Mesendoderm (in vitro differentiated cells): ENCODE measurements around the gene PAIP2B.

Experiments used
- DNase-seq: peaks from one replicate; pipeline ENCODE4 v3.0.0; 2013
- H2AK5ac ChIP-seq: 2 replicates; pipeline ENCODE4 v1.6.1; 2013; ENCODE audit warnings: low read length, inconsistent platforms
- H2BK120ac ChIP-seq: 2 replicates; pipeline ENCODE4 v1.6.1; 2013; ENCODE audit warnings: low read depth, mild to moderate bottlenecking, low read length, moderate library complexity, mixed read lengths
- H2BK15ac ChIP-seq: replicated peaks from 2 replicates; pipeline ENCODE4 v1.6.1; 2013; ENCODE audit warnings: low read depth, mild to moderate bottlenecking, moderate library complexity
- H2BK5ac ChIP-seq: 2 replicates; pipeline ENCODE4 v1.6.1; 2013; ENCODE audit warnings: low read length, inconsistent platforms
- H3K18ac ChIP-seq: 2 replicates; pipeline ENCODE4 v1.6.1; 2013; ENCODE audit warnings: mild to moderate bottlenecking, low read length, mixed read lengths
- H3K23ac ChIP-seq: one replicate; pipeline ENCODE4 v1.6.1; 2013; ENCODE audit warnings: low read length
- H3K27ac ChIP-seq: 2 replicates; pipeline ENCODE4 v1.5.1; 2013; ENCODE audit warnings: low read depth, mild to moderate bottlenecking, inconsistent platforms, low read length, moderate library complexity
- H3K27me3 ChIP-seq: 2 replicates; pipeline ENCODE4 v1.6.1; 2013; ENCODE audit warnings: low read length, control low read depth, mild to moderate bottlenecking, inconsistent platforms; ENCODE audit not compliant: insufficient read depth, poor library complexity
- H3K36me3 ChIP-seq: 2 replicates; pipeline ENCODE4 v1.6.1; 2013; ENCODE audit warnings: low read length, inconsistent platforms; ENCODE audit not compliant: control insufficient read depth, insufficient read depth
- H3K4ac ChIP-seq: one replicate; pipeline ENCODE4 v1.6.1; 2013; ENCODE audit warnings: low read depth, mild to moderate bottlenecking, low read length, moderate library complexity
- H3K4me1 ChIP-seq: 2 replicates; pipeline ENCODE4 v1.6.1; 2013; ENCODE audit warnings: low read depth, low read length, inconsistent platforms; ENCODE audit not compliant: control insufficient read depth
- H3K4me2 ChIP-seq: 2 replicates; pipeline ENCODE4 v1.6.1; 2013; ENCODE audit warnings: low read length
- H3K4me3 ChIP-seq: 2 replicates; pipeline ENCODE4 v1.5.1; 2013; ENCODE audit warnings: mild to moderate bottlenecking, low read length
- H3K56ac ChIP-seq: one replicate; pipeline ENCODE4 v1.6.1; 2013; ENCODE audit warnings: low read length
- H3K79me1 ChIP-seq: 2 replicates; pipeline ENCODE4 v1.6.1; 2013; ENCODE audit warnings: low read length, inconsistent platforms
- H3K79me2 ChIP-seq: 2 replicates; pipeline ENCODE4 v1.6.1; 2013; ENCODE audit warnings: mild to moderate bottlenecking, low read length; ENCODE audit not compliant: control insufficient read depth, insufficient read depth
- H3K9ac ChIP-seq: 2 replicates; pipeline ENCODE4 v1.6.1; 2013; ENCODE audit warnings: low read length, inconsistent platforms
- H4K5ac ChIP-seq: one replicate; pipeline ENCODE4 v1.6.1; 2013; ENCODE audit warnings: low read length
- H4K8ac ChIP-seq: one replicate; pipeline ENCODE4 v1.6.1; 2013; ENCODE audit warnings: low read depth, mild to moderate bottlenecking, control low read depth, low read length, moderate library complexity
- WGBS: extraction: QIAGEN DNeasy Blood & Tissue Kit; methylation state at CpG from one replicate; pipeline ENCODE4 v1.1.7; 2013; ENCODE audit warnings: low lambda C conversion rate, missing lambda C conversion rate; ENCODE audit not compliant: insufficient coverage; ENCODE audit errors: extremely low coverage; 5-methylcytosine and 5-hydroxymethylcytosine counted together

Gene PAIP2B

DNA sequence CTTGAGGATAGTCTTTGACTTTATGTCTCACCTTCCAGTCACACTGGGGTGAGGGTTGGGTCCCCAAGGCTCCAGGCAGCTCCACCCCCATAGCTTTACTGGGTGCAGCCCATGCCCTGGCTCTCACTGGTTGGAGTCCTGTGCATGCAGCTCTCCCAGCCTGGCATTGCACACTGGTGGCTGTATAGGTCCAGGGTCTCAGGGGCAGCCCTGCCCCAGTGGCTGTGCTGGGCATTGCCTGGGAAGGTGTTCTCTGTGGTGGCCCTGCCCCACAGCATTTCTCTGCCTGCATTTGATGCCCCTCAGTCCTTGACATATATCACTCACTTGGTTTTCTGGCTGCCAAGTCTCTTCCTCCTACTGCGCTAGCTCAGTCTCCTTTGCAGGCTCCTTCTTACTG lies 75.3 kb downstream of the PAIP2B start:
- no peak overlapping the region for H4K8ac ChIP-seq
- no peak overlapping the region for H3K4me2 ChIP-seq
- no peak overlapping the region for H2AK5ac ChIP-seq
- H3K4me3 ChIP-seq: no peak overlapping the region
- no CpG with 5 or more reads among the region's 1 CpG for WGBS
- no peak overlapping the region for H3K4ac ChIP-seq
- DNase-seq: no peak
- no peaks in the 10 kb centered on the region for H3K79me1 ChIP-seq
- peaks cover 9% of the 10 kb centered on the region for H3K36me3 ChIP-seq
- no peak overlapping the region for H3K27ac ChIP-seq
- H3K56ac ChIP-seq: no peak overlapping the region
- no peaks in the 10 kb centered on the region for H3K4me1 ChIP-seq
- no peak overlapping the region for H3K23ac ChIP-seq
- no peak overlapping the region for H3K18ac ChIP-seq
- H3K27me3 ChIP-seq: no peaks in the 10 kb centered on the region
- H3K9ac ChIP-seq: no peak overlapping the region
- H4K5ac ChIP-seq: no peak overlapping the region
- no peak overlapping the region for H2BK120ac ChIP-seq
- H3K79me2 ChIP-seq: no peaks in the 10 kb centered on the region
- no peak overlapping the region for H2BK15ac ChIP-seq
- H2BK5ac ChIP-seq: no peak overlapping the region

DNA sequence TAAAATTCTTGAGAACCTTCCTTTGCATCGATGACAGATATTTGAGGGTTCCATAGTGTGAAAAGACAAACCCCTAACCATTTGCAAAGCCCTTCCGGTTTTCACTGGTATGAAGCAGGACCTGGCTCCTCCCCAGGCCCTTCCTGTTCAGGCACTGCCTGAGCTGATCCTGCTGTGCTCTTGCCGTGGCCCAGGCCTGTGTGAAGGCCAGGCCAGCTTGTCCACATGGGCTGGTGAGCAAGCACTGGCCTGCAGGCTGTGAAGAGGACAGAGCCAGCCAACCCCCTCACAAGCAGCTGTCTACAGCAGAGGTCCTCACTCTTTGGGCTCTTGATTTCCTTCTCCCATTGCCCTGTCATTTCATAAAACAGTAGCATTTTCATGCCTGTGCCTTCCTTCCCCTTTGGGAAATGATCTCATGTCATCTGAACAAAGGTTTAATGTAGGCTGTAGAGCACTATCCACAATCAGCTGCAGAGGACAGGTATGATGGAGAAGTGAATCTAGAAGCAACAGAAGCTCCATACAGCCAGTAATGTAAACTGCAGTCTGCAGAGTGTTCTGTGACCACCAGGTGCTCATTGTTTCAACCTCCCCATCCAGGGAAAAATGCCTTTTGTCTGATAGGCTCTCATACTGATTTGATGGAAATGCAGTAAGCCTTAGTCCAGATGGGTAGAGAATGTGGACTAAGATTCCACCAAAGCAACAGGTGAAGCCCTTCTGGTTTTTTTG lies 76.7 kb downstream of the PAIP2B start:
- Histone ChIP-seq H4K5ac (no peak overlapping the region), H3K18ac (no peak overlapping the region), H2BK5ac (no peak overlapping the region), H2BK15ac (no peak overlapping the region), H4K8ac (no peak overlapping the region), H2AK5ac (no peak overlapping the region), H3K27me3 (no peaks in the 10 kb centered on the region), H3K4me1 (no peaks in the 10 kb centered on the region), H3K36me3 (peaks cover 15% of the 10 kb centered on the region), H3K9ac (no peak overlapping the region), H3K23ac (no peak overlapping the region), H3K4ac (no peak overlapping the region), H3K56ac (no peak overlapping the region), H3K4me2 (no peak overlapping the region), H3K79me1 (no peaks in the 10 kb centered on the region), H3K4me3 (no peak overlapping the region), H3K27ac (no peak overlapping the region), H2BK120ac (no peak overlapping the region), H3K79me2 (no peaks in the 10 kb centered on the region)
- WGBS: no CpG with 5 or more reads among the region's 3 CpGs
- no peak for DNase-seq

GRCh38 chr2:71148506-71149063 lies 78.3 kb downstream of the PAIP2B start:
- no peak overlapping the region for H4K5ac ChIP-seq
- no peaks in the 10 kb centered on the region for H3K4me1 ChIP-seq
- H3K4ac ChIP-seq: no peak overlapping the region
- peaks cover 22% of the 10 kb centered on the region for H3K36me3 ChIP-seq
- no peak overlapping the region for H2BK15ac ChIP-seq
- H3K18ac ChIP-seq: no peak overlapping the region
- WGBS: no CpG with 5 or more reads among the region's 2 CpGs
- no peak overlapping the region for H3K23ac ChIP-seq
- H3K4me3 ChIP-seq: no peak overlapping the region
- no peak overlapping the region for H4K8ac ChIP-seq
- H3K79me2 ChIP-seq: no peaks in the 10 kb centered on the region
- DNase-seq: no peak
- H3K4me2 ChIP-seq: no peak overlapping the region
- H3K56ac ChIP-seq: no peak overlapping the region
- no peak overlapping the region for H2BK120ac ChIP-seq
- H2AK5ac ChIP-seq: no peak overlapping the region
- H3K79me1 ChIP-seq: no peaks in the 10 kb centered on the region
- H2BK5ac ChIP-seq: no peak overlapping the region
- H3K9ac ChIP-seq: no peak overlapping the region
- no peak overlapping the region for H3K27ac ChIP-seq
- no peaks in the 10 kb centered on the region for H3K27me3 ChIP-seq

DNA sequence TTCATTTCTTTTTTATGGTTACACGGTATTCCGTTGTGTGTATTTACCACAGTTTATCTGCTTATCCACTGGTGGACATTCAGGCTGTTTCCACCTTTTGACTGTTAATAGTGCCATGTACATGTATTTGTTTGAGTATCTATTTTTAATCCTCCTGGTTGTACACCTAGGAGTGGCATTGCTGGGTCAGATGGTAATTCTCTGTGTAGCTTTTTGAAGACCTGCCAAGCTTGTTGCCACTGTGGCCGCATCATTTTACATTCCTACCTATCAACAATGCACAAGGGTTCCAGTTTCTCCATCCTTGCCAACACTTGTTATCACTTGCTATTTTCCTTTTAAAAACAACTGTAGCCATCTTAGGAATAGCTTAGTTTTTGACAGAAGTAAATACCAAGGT lies 83.1 kb downstream of the PAIP2B start:
- WGBS: no CpG with 5 or more reads among the region's 3 CpGs
- Histone ChIP-seq H2BK15ac (no peak overlapping the region), H3K23ac (no peak overlapping the region), H3K79me1 (no peaks in the 10 kb centered on the region), H3K79me2 (no peaks in the 10 kb centered on the region), H3K36me3 (peaks cover 24% of the 10 kb centered on the region), H4K8ac (no peak overlapping the region), H3K4me1 (no peaks in the 10 kb centered on the region), H2AK5ac (no peak overlapping the region), H3K4me2 (no peak overlapping the region), H3K27ac (no peak overlapping the region), H3K4me3 (no peak overlapping the region), H3K18ac (no peak overlapping the region), H2BK5ac (no peak overlapping the region), H3K56ac (no peak overlapping the region), H3K27me3 (no peaks in the 10 kb centered on the region), H4K5ac (no peak overlapping the region), H3K4ac (no peak overlapping the region), H2BK120ac (no peak overlapping the region), H3K9ac (no peak overlapping the region)
- no peak for DNase-seq

DNA sequence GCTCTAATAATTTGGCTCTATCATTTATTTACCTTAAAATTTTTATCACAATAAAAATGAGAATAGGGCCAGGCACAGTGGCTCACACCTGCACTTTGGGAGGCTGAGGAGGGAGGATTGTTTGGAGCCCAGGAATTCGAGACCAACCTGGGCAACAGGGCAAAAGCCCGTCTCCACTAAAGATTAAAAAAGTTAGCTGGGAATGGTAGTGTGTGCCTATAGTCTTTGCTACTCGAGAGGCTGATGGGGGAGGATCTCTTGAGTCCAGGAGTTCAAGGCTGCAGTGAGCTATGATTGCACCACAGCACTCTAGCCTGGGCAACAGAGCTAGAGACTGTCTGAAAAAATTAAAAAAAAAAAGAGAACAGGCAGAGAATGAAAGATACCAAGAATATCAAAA lies 90.7 kb downstream of the PAIP2B start:
- no peak overlapping the region for H2BK15ac ChIP-seq

GRCh38 chr2:71133603-71134002 lies 93.3 kb downstream of the PAIP2B start:
- Histone ChIP-seq H2AK5ac (no peak overlapping the region), H2BK15ac (no peak overlapping the region), H2BK120ac (no peak overlapping the region), H3K18ac (no peak overlapping the region), H3K27me3 (no peaks in the 10 kb centered on the region), H3K27ac (no peak overlapping the region), H3K4me2 (no peak overlapping the region), H4K5ac (no peak overlapping the region), H3K56ac (no peak overlapping the region), H3K9ac (no peak overlapping the region), H3K23ac (no peak overlapping the region), H3K4me1 (peaks cover 2% of the 10 kb centered on the region), H3K4me3 (no peak overlapping the region), H3K79me1 (peaks cover 4% of the 10 kb centered on the region), H2BK5ac (no peak overlapping the region), H3K4ac (no peak overlapping the region), H3K79me2 (peaks cover 24% of the 10 kb centered on the region), H4K8ac (no peak overlapping the region), H3K36me3 (no peaks in the 10 kb centered on the region)
- no peak for DNase-seq

More for the DNA sequence above, 90.7 kb downstream of the PAIP2B start:
- Histone ChIP-seq H3K56ac (no peak overlapping the region), H3K23ac (no peak overlapping the region), H3K4ac (no peak overlapping the region), H3K27me3 (no peaks in the 10 kb centered on the region), H4K5ac (no peak overlapping the region), H3K79me1 (peaks cover 2% of the 10 kb centered on the region), H4K8ac (no peak overlapping the region), H2BK5ac (no peak overlapping the region), H2AK5ac (no peak overlapping the region), H3K4me3 (no peak overlapping the region), H2BK120ac (no peak overlapping the region), H3K4me2 (no peak overlapping the region), H3K9ac (no peak overlapping the region), H3K27ac (no peak overlapping the region), H3K79me2 (peaks cover 15% of the 10 kb centered on the region), H3K4me1 (peaks cover 2% of the 10 kb centered on the region), H3K36me3 (peaks cover 2% of the 10 kb centered on the region), H3K18ac (no peak overlapping the region)
- no CpG with 5 or more reads among the region's 3 CpGs for WGBS
- DNase-seq: no peak
